ENCODE results near the gene KRTAP1-3. TPM values are rescaled to one million over a fixed set of nuclear protein-coding genes. Genes with fewer than 3 reads are reported as not detected.
"Not testable (repeated sequence)": the region's sequence is repeated elsewhere in the genome, so short reads cannot be mapped to it uniquely, and the experiment has no call there.

The KRTAP1-3 gene
- total RNA-seq, 3 donors from 2014 or later (not counting 1 experiment from before 2014, with no cell fraction given) = not detected

GRCh38 chr17:41052566-41052965 is 17.9 kb upstream of the KRTAP1-3 start:
- no peak overlapping the region for H3K4me3 ChIP-seq (ENCODE audit: low read length)
- no peaks in the 10 kb centered on the region for H3K4me1 ChIP-seq (ENCODE audit: control insufficient read depth, insufficient read depth, low read length)
- no peaks in the 10 kb centered on the region for H3K36me3 ChIP-seq (ENCODE audit: control insufficient read depth, insufficient read depth, low read length)
- no peaks in the 10 kb centered on the region for H3K36me3 Mint-ChIP-seq
- TF ChIP-seq CTCF (IDR thresholded peaks at IDR 0.05) = no peak
- H3K4me3 Mint-ChIP-seq = no peak overlapping the region
- no peaks in the 10 kb centered on the region for H3K9me3 ChIP-seq (ENCODE audit: control insufficient read depth, insufficient read depth, low read length)
- intact Hi-C loops (cut with micrococcal nuclease) = no loop called here
- no peak overlapping the region for H3K27ac Mint-ChIP-seq
- H3K4me1 Mint-ChIP-seq = no peaks in the 10 kb centered on the region
- peaks cover 0 to 1% of the 10 kb centered on the region in 2 donors for H3K9me3 Mint-ChIP-seq
- H3K27ac ChIP-seq (ENCODE audit: low read length) = no peak overlapping the region
- ATAC-seq (no peak), DNase-seq (no peak)
- H3K27me3 ChIP-seq (ENCODE audit: control insufficient read depth, insufficient read depth, low read length) = no peaks in the 10 kb centered on the region
- peaks cover 17 to 45% of the 10 kb centered on the region in 2 donors for H3K27me3 Mint-ChIP-seq (ENCODE audit: low read depth in 2 of 2)

- Histone ChIP-seq H3K4me3 (ENCODE audit: low read length) (no peak overlapping the region), H3K27ac (ENCODE audit: low read length) (no peak overlapping the region), H3K36me3 (ENCODE audit: control insufficient read depth, insufficient read depth, low read length) (no peaks in the 10 kb centered on the region), H3K27me3 (ENCODE audit: control insufficient read depth, insufficient read depth, low read length) (no peaks in the 10 kb centered on the region), H3K4me1 (ENCODE audit: control insufficient read depth, insufficient read depth, low read length) (no peaks in the 10 kb centered on the region), H3K9me3 (ENCODE audit: control insufficient read depth, insufficient read depth, low read length) (no peaks in the 10 kb centered on the region)
- peaks cover 26 to 44% of the 10 kb centered on the region in 2 donors for H3K27me3 Mint-ChIP-seq (ENCODE audit: low read depth in 2 of 2)
- ATAC-seq (no peak), DNase-seq (no peak)
- H3K9me3 Mint-ChIP-seq = no peaks in the 10 kb centered on the region
- 31% methylated on average over 2 of the region's 2 CpGs for WGBS (ENCODE audit: insufficient coverage)
- no peaks in the 10 kb centered on the region for H3K4me1 Mint-ChIP-seq
- no peak overlapping the region for H3K4me3 Mint-ChIP-seq
- H3K36me3 Mint-ChIP-seq = no peaks in the 10 kb centered on the region
- H3K27ac Mint-ChIP-seq = no peak overlapping the region
- intact Hi-C loops (cut with micrococcal nuclease) = no loop called here
- TF ChIP-seq CTCF (IDR thresholded peaks at IDR 0.05) = no peak
Observed at GRCh38 chr17:41049110-41049509, 14.4 kb upstream of the KRTAP1-3 start.

- Mint-ChIP-seq H3K4me3 (no peak overlapping the region), H3K4me1 (no peaks in the 10 kb centered on the region), H3K9me3 (no peaks in the 10 kb centered on the region), H3K27ac (no peak overlapping the region), H3K36me3 (no peaks in the 10 kb centered on the region), H3K27me3 (ENCODE audit: low read depth in 2 of 2) (peaks cover 22 to 38% of the 10 kb centered on the region in 2 donors)
- no peak overlapping the region for H3K4me3 ChIP-seq (ENCODE audit: low read length)
- intact Hi-C loops (cut with micrococcal nuclease) = no loop called here
- DNase-seq (no peak), ATAC-seq (no peak)
- H3K27ac ChIP-seq (ENCODE audit: low read length) = no peak overlapping the region
- no peaks in the 10 kb centered on the region for H3K27me3 ChIP-seq (ENCODE audit: control insufficient read depth, insufficient read depth, low read length)
- H3K36me3 ChIP-seq (ENCODE audit: control insufficient read depth, insufficient read depth, low read length) = no peaks in the 10 kb centered on the region
- H3K9me3 ChIP-seq (ENCODE audit: control insufficient read depth, insufficient read depth, low read length) = no peaks in the 10 kb centered on the region
- no peaks in the 10 kb centered on the region for H3K4me1 ChIP-seq (ENCODE audit: control insufficient read depth, insufficient read depth, low read length)
- WGBS (ENCODE audit: insufficient coverage) = 90% methylated on average over 7 of the region's 7 CpGs
- no peak for TF ChIP-seq CTCF (IDR thresholded peaks at IDR 0.05)
Observed at GRCh38 chr17:41048441-41048840, 13.8 kb upstream of the KRTAP1-3 start.

GRCh38 chr17:41046735-41047465 is 12.2 kb upstream of the KRTAP1-3 start, which contains the start of gene KRTAP2-1:
Gene KRTAP2-1, minus strand, starts transcription at chr17:41047316. Its CDS starts 49 bp downstream, at chr17:41047267.
- H3K36me3 ChIP-seq (ENCODE audit: control insufficient read depth, insufficient read depth, low read length); H3K9me3 ChIP-seq (ENCODE audit: control insufficient read depth, insufficient read depth, low read length); H3K9me3 Mint-ChIP-seq; H3K4me3 ChIP-seq (ENCODE audit: low read length); H3K27me3 ChIP-seq (ENCODE audit: control insufficient read depth, insufficient read depth, low read length); H3K27ac Mint-ChIP-seq; H3K4me3 Mint-ChIP-seq; H3K4me1 Mint-ChIP-seq; ATAC-seq; intact Hi-C loops (cut with micrococcal nuclease); H3K4me1 ChIP-seq (ENCODE audit: control insufficient read depth, insufficient read depth, low read length); H3K27ac ChIP-seq (ENCODE audit: low read length); DNase-seq; H3K36me3 Mint-ChIP-seq: not testable (repeated sequence)
- H3K27me3 Mint-ChIP-seq (ENCODE audit: low read depth in 2 of 2) = peaks cover 22 to 45% of the 10 kb centered on the region in 2 donors
- 82% methylated on average over 9 of the region's 33 CpGs for WGBS (ENCODE audit: insufficient coverage)

Data from natural killer cell (primary cell).